Common myeloid progenitor, CD34-positive (primary cell): Measurements from ENCODE around the gene TSPAN18.
A peak's percentile ranks its signal among the peaks of the same experiment; 100 is the strongest.

ENCODE experiments used
- CTCF ChIA-PET: fragments of 350-600 bp; sonication (Branson Sonifier 250); formaldehyde crosslinking; loops from one replicate; lab custom pipeline; 2021; ENCODE audit warnings: antibody characterized with exemption; lab: Charles Lee
- POLR2A ChIA-PET: fragments of 350-600 bp; sonication (Branson Sonifier 250); formaldehyde crosslinking; loops from one replicate; lab custom pipeline; 2021; ENCODE audit warnings: antibody characterized with exemption; lab: Charles Lee
- DNase-seq, 3 donors: peaks; one replicate each; pipeline versions ENCODE4 v3.0.0 to v3.0.0-alpha.2; 2013
- H3K27ac ChIP-seq, 2 experiments: 1 replicate in 1 of 2; 2 replicates in 1 of 2; pipeline ENCODE4 v1.7.0; 2013; ENCODE audit warnings: inconsistent platforms in 2 of 2, low read length in 2 of 2, mild to moderate bottlenecking in 2 of 2, low read depth in 1 of 2, moderate library complexity in 1 of 2; ENCODE audit not compliant: severe bottlenecking in 2 of 2, insufficient read depth in 1 of 2, poor library complexity in 1 of 2
- H3K27me3 ChIP-seq, 5 experiments: replicated peaks in 2 of 5; 1 replicate in 3 of 5; 2 replicates in 2 of 5; pipeline versions ENCODE4 v1.6.1 to v1.7.0; 2013; ENCODE audit warnings: low read length in 4 of 5, mild to moderate bottlenecking in 2 of 5, moderate library complexity in 2 of 5, inconsistent platforms in 1 of 5; ENCODE audit not compliant: insufficient read depth in 5 of 5, control insufficient read depth in 4 of 5
- H3K36me3 ChIP-seq, 4 experiments: 1 replicate in 2 of 4; 2 replicates in 2 of 4; pipeline versions ENCODE4 v1.6.1 to v1.7.0; 2013; ENCODE audit warnings: low read length in 3 of 4, control low read depth in 1 of 4, mild to moderate bottlenecking in 1 of 4; ENCODE audit not compliant: control insufficient read depth in 4 of 4, insufficient read depth in 4 of 4
- H3K4me1 ChIP-seq, 4 experiments: 1 replicate in 3 of 4; 2 replicates in 1 of 4; pipeline versions ENCODE4 v1.6.1 to v1.7.1; 2013; ENCODE audit warnings: low read length in 3 of 4, mild to moderate bottlenecking in 3 of 4, control low read depth in 1 of 4, inconsistent platforms in 1 of 4, moderate library complexity in 1 of 4; ENCODE audit not compliant: control insufficient read depth in 4 of 4, insufficient read depth in 4 of 4; ENCODE audit errors: control extremely low read depth in 1 of 4
- H3K4me3 ChIP-seq, 7 experiments: 1 replicate in 4 of 7; 2 replicates in 3 of 7; pipeline versions ENCODE4 v1.5.1 to v1.7.0; 2013; ENCODE audit warnings: mild to moderate bottlenecking in 7 of 7, low read length in 6 of 7, moderate library complexity in 6 of 7, inconsistent platforms in 2 of 7, low read depth in 2 of 7, control low read depth in 1 of 7; ENCODE audit not compliant: insufficient read depth in 4 of 7, control insufficient read depth in 1 of 7; ENCODE audit errors: extremely low read depth in 1 of 7
- H3K9me3 ChIP-seq, 5 experiments: 1 replicate in 4 of 5; 2 replicates in 1 of 5; pipeline versions ENCODE4 v1.6.1 to v1.7.1; 2013; ENCODE audit warnings: low read length in 4 of 5, mild to moderate bottlenecking in 2 of 5, inconsistent platforms in 1 of 5, low read depth in 1 of 5, moderate library complexity in 1 of 5; ENCODE audit not compliant: control insufficient read depth in 4 of 5, insufficient read depth in 2 of 5; ENCODE audit errors: control extremely low read depth in 1 of 5
- WGBS: methylation state at CpG from one replicate; pipeline ENCODE4 v1.1.5; 2013; ENCODE audit not compliant: insufficient coverage; 5-methylcytosine and 5-hydroxymethylcytosine counted together

The TSPAN18 gene

GRCh38 chr11:44718612-44719390 lies 8.0 kb upstream of the TSPAN18 start:
- CTCF ChIA-PET = no interaction called here
- Histone ChIP-seq H3K4me3 (no peak overlapping the region), H3K27me3 (peaks cover 0 to 13% (median 0%) of the 10 kb centered on the region in 5 experiments), H3K4me1 (no peaks in the 10 kb centered on the region), H3K9me3 (no peaks in the 10 kb centered on the region), H3K27ac (no peak overlapping the region), H3K36me3 (no peaks in the 10 kb centered on the region)
- 77% methylated on average over 2 of the region's 4 CpGs for WGBS
- no peak for DNase-seq
- POLR2A ChIA-PET = no interaction called here

DNA sequence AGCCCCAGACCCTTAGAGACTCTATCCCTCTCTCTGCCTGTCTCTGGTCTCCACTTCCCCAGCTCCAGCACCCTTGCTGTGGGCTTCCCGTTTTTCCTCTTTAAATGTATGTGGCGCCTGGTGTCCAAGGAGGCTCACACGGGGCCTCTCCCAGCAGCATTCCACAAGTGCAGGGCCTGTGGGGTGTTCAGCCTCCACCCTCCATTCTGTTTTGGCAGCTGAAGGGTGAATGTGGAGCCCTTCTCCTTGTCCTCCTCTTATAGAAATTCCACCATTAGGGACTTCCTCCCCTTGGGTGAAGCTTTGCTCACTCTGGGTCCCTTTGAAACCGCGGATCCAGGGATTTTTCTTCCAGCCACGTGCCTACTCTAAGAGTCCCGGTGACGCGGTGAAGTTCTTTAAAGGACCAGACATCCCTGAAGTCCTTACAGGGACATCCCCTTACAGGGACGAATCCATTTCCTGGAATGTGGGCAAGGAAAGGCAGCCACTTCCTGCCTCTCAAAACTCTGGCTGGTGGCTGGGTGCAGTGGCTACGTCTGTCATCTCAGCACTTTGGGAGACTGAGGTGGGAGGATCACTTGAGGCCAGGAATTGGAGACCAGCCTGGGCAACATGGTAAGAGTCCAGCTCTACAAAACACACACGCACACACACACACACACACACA lies 1.6 kb upstream of the TSPAN18 start:
- no peaks in the 10 kb centered on the region for H3K9me3 ChIP-seq
- H3K27me3 ChIP-seq = peaks cover 0 to 48% (median 32%) of the 10 kb centered on the region in 5 experiments
- POLR2A ChIA-PET = no interaction called here
- no peak overlapping the region for H3K27ac ChIP-seq
- no peaks in the 10 kb centered on the region for H3K36me3 ChIP-seq
- no peak for DNase-seq
- 83% methylated on average over 9 of the region's 12 CpGs for WGBS
- CTCF ChIA-PET = interaction anchor here (1.2 to 2.3 kb wide), 4 partner anchors 12 to 186 kb away, joined by 3 to 5 read pairs (median 3); no protein-coding TSS in a partner anchor
- H3K4me1 ChIP-seq = peaks cover 0 to 24% (median 21%) of the 10 kb centered on the region in 4 experiments
- no peak overlapping the region for H3K4me3 ChIP-seq

GRCh38 chr11:44725757-44726282 lies 942 bp upstream of the TSPAN18 start:
- H3K4me3 ChIP-seq = peak overlapping the region in 3 of 7 experiments; percentile 40 to 75 (median 63)
- no peak for DNase-seq
- H3K9me3 ChIP-seq = no peaks in the 10 kb centered on the region
- H3K36me3 ChIP-seq = no peaks in the 10 kb centered on the region
- CTCF ChIA-PET = interaction anchor here (0.9 to 1.4 kb wide), 6 partner anchors 9 to 186 kb away, joined by 3 to 4 read pairs (median 3); no protein-coding TSS in a partner anchor
- peaks cover 0 to 24% (median 21%) of the 10 kb centered on the region in 4 experiments for H3K4me1 ChIP-seq
- POLR2A ChIA-PET = no interaction called here
- H3K27me3 ChIP-seq = peaks cover 0 to 49% (median 34%) of the 10 kb centered on the region in 5 experiments
- WGBS = 84% methylated on average over 7 of the region's 10 CpGs
- H3K27ac ChIP-seq = no peak overlapping the region

GRCh38 chr11:44727114-44727372 lies 281 bp downstream of the TSPAN18 start:
- H3K27me3 ChIP-seq = peaks cover 0 to 53% (median 34%) of the 10 kb centered on the region in 5 experiments
- ChIA-PET CTCF (no interaction called here), POLR2A (no interaction called here)
- peak overlapping the region; percentile 2 to 74 (median 46) for H3K4me3 ChIP-seq
- whole genome bisulfite sequencing = 0% methylated on average over 41 of the region's 45 CpGs
- H3K9me3 ChIP-seq = no peaks in the 10 kb centered on the region
- H3K36me3 ChIP-seq = no peaks in the 10 kb centered on the region
- DNase-seq = no peak
- H3K4me1 ChIP-seq = peaks cover 0 to 24% (median 21%) of the 10 kb centered on the region in 4 experiments
- H3K27ac ChIP-seq = no peak overlapping the region

- H3K27ac ChIP-seq = no peak overlapping the region
- POLR2A ChIA-PET = no interaction called here
Observed at GRCh38 chr11:44727373-44728287, 868 bp downstream of the TSPAN18 start.

GRCh38 chr11:44728491-44728910 lies 1.7 kb downstream of the TSPAN18 start:
- ChIA-PET POLR2A (no interaction called here), CTCF (no interaction called here)
- Histone ChIP-seq H3K27ac (no peak overlapping the region), H3K4me3 (no peak overlapping the region), H3K9me3 (no peaks in the 10 kb centered on the region), H3K27me3 (peaks cover 0 to 53% (median 34%) of the 10 kb centered on the region in 5 experiments), H3K36me3 (no peaks in the 10 kb centered on the region), H3K4me1 (peaks cover 0 to 24% (median 21%) of the 10 kb centered on the region in 4 experiments)
- no peak for DNase-seq
- WGBS = 87% methylated on average over 4 of the region's 6 CpGs

More at GRCh38 chr11:44727373-44728287, 868 bp downstream of the TSPAN18 start:
- H3K9me3 ChIP-seq = no peaks in the 10 kb centered on the region
- DNase-seq = peak; percentile 73 to 80 (median 78)
- CTCF ChIA-PET = no interaction called here
- peak overlapping the region; percentile 2 to 74 (median 46) for H3K4me3 ChIP-seq
- peaks cover 0 to 53% (median 34%) of the 10 kb centered on the region in 5 experiments for H3K27me3 ChIP-seq
- peaks cover 0 to 24% (median 21%) of the 10 kb centered on the region in 4 experiments for H3K4me1 ChIP-seq
- no peaks in the 10 kb centered on the region for H3K36me3 ChIP-seq
- 2% methylated on average over 49 of the region's 70 CpGs for WGBS
